ENCODE measurements around the gene ACTR2. TPM values are rescaled to one million over a fixed set of nuclear protein-coding genes. Genes with fewer than 3 reads are reported as not detected.

Gene ACTR2
- total RNA-seq, 1 experiment from 2014 or later: 246 TPM

GRCh38 chr2:65276609-65277008 is 49.0 kb downstream of the ACTR2 start:
- Histone ChIP-seq H3K27ac (no peak overlapping the region), H3K9me2 (ENCODE audit: insufficient read depth) (no peaks in the 10 kb centered on the region), H3K27me3 (ENCODE audit: insufficient read depth, low read depth) (no peaks in the 10 kb centered on the region), H3K79me2 (ENCODE audit: low read depth) (no peaks in the 10 kb centered on the region), H2AFZ (no peak overlapping the region), H3K4me3 (no peak overlapping the region), H3K4me2 (no peak overlapping the region), H3F3A (ENCODE audit: insufficient read depth, low read depth) (peaks cover 6% of the 10 kb centered on the region; the same call in 1 of the 2 replicates), H4K20me1 (ENCODE audit: insufficient read depth) (no peaks in the 10 kb centered on the region), H3K36me3 (ENCODE audit: low read depth) (peaks cover 7% of the 10 kb centered on the region; the same call in 1 of the 2 replicates), H3K9me3 (ENCODE audit: insufficient read depth, low read depth) (no peaks in the 10 kb centered on the region), H3K4me1 (replicated peaks; ENCODE audit: insufficient read depth) (no peaks in the 10 kb centered on the region)
- no peak for TF ChIP-seq CTCF (conservative IDR thresholded peaks at IDR 0.05)
- TF ChIP-seq EZH2 (IDR thresholded peaks at IDR 0.05; ENCODE audit: low read depth): no peak
- ChIA-PET CTCF (interaction anchor here (0.7 kb wide), 1 partner anchor 141 kb away, joined by 4 read pairs; no protein-coding TSS in a partner anchor), POLR2A (ENCODE audit: unreplicated experiment) (interaction anchor here (0.7 kb wide), 1 partner anchor 623 kb away, joined by 4 read pairs; the partner anchor contains the start of gene SERTAD2)
- DNase-seq: no peak
- intact Hi-C loops (cut with micrococcal nuclease; ENCODE audit: unreplicated experiment): no loop called here
- BruUV-seq (replicated peaks): TSS peak; percentile 2

- no peak overlapping the region for H3K27ac ChIP-seq
- no peaks in the 10 kb centered on the region for H4K20me1 ChIP-seq (ENCODE audit: insufficient read depth)
- ChIA-PET CTCF (interaction anchor here (0.7 kb wide), 1 partner anchor 141 kb away, joined by 4 read pairs; no protein-coding TSS in a partner anchor), POLR2A (ENCODE audit: unreplicated experiment) (interaction anchor here (0.6 kb wide), 1 partner anchor 294 kb away, joined by 5 read pairs; no protein-coding TSS in a partner anchor)
- H3K36me3 ChIP-seq (ENCODE audit: low read depth): 0 out of 2 replicates have a peak, but pooled peaks cover 5% of the 10 kb centered on the region
- no peak overlapping the region for H3K4me3 ChIP-seq
- no peak overlapping the region for H3K4me2 ChIP-seq
- no peak for DNase-seq
- no peaks in the 10 kb centered on the region for H3K4me1 ChIP-seq (replicated peaks; ENCODE audit: insufficient read depth)
- no peaks in the 10 kb centered on the region for H3K79me2 ChIP-seq (ENCODE audit: low read depth)
- H3F3A ChIP-seq (ENCODE audit: insufficient read depth, low read depth): peaks cover 1% of the 10 kb centered on the region; the same call in 1 of the 2 replicates
- intact Hi-C loops (cut with micrococcal nuclease; ENCODE audit: unreplicated experiment): no loop called here
- TF ChIP-seq EZH2 (IDR thresholded peaks at IDR 0.05; ENCODE audit: low read depth) (no peak), CTCF (conservative IDR thresholded peaks at IDR 0.05) (no peak)
- H3K9me2 ChIP-seq (ENCODE audit: insufficient read depth): no peaks in the 10 kb centered on the region
- no peaks in the 10 kb centered on the region for H3K27me3 ChIP-seq (ENCODE audit: insufficient read depth, low read depth)
- no TSS peak for BruUV-seq (replicated peaks)
- no peak overlapping the region for H2AFZ ChIP-seq
- no peaks in the 10 kb centered on the region for H3K9me3 ChIP-seq (ENCODE audit: insufficient read depth, low read depth)
Observed at GRCh38 chr2:65277118-65277517, 49.5 kb downstream of the ACTR2 start.

GRCh38 chr2:65277791-65278483 is 50.3 kb downstream of the ACTR2 start:
- TF ChIP-seq EZH2 (IDR thresholded peaks at IDR 0.05; ENCODE audit: low read depth) (no peak), CTCF (conservative IDR thresholded peaks at IDR 0.05) (no peak)
- no peak overlapping the region for H3K4me3 ChIP-seq
- no peaks in the 10 kb centered on the region for H3K9me3 ChIP-seq (ENCODE audit: insufficient read depth, low read depth)
- no peak overlapping the region for H2AFZ ChIP-seq
- BruUV-seq (replicated peaks): no TSS peak
- H3F3A ChIP-seq (ENCODE audit: insufficient read depth, low read depth): no peaks in the 10 kb centered on the region; the same call in 1 of the 2 replicates
- H3K4me2 ChIP-seq: no peak overlapping the region
- intact Hi-C loops (cut with micrococcal nuclease; ENCODE audit: unreplicated experiment): no loop called here
- H3K4me1 ChIP-seq (replicated peaks; ENCODE audit: insufficient read depth): no peaks in the 10 kb centered on the region
- no peaks in the 10 kb centered on the region for H3K36me3 ChIP-seq (ENCODE audit: low read depth)
- no peaks in the 10 kb centered on the region; the same call in 1 of the 2 replicates for H4K20me1 ChIP-seq (ENCODE audit: insufficient read depth)
- CTCF ChIA-PET: no interaction called here
- no peaks in the 10 kb centered on the region for H3K79me2 ChIP-seq (ENCODE audit: low read depth)
- H3K27ac ChIP-seq: no peak overlapping the region
- POLR2A ChIA-PET (ENCODE audit: unreplicated experiment): no interaction called here
- H3K27me3 ChIP-seq (ENCODE audit: insufficient read depth, low read depth): no peaks in the 10 kb centered on the region
- no peaks in the 10 kb centered on the region for H3K9me2 ChIP-seq (ENCODE audit: insufficient read depth)
- DNase-seq: no peak
